GM21367 (cell line): Measurements from ENCODE around the gene ATP4A.

Source experiments
- ATAC-seq: cut with Tn5 transposase; IDR thresholded peaks from one replicate; pipeline ENCODE4 v1.9.1; 2021; ENCODE audit not compliant: unreplicated experiment

The ATP4A gene

GRCh38 chr19:35528218-35529038 lies 35.0 kb downstream of the ATP4A start, which contains the start of gene SBSN:
TSS of gene SBSN (minus strand) at chr19:35528311. CDS start at chr19:35528281, 30 bp downstream.
- ATAC-seq: no peak

- no peak for ATAC-seq
These were observed 37.6 kb downstream of the ATP4A start for GRCh38 chr19:35525873-35526272.

GRCh38 chr19:35524181-35524837 lies 39.1 kb downstream of the ATP4A start:
- ATAC-seq: no peak

GRCh38 chr19:35522745-35523327 lies 40.6 kb downstream of the ATP4A start:
- ATAC-seq: no peak

GRCh38 chr19:35521124-35521743 lies 42.2 kb downstream of the ATP4A start:
- no peak for ATAC-seq

GRCh38 chr19:35519291-35519690 lies 44.2 kb downstream of the ATP4A start:
- ATAC-seq: no peak

- ATAC-seq: no peak
These were observed 45.1 kb downstream of the ATP4A start for GRCh38 chr19:35518313-35518712.

- no peak for ATAC-seq
These were observed 46.1 kb downstream of the ATP4A start for GRCh38 chr19:35517342-35517741.

- ATAC-seq: no peak
These were observed 47.1 kb downstream of the ATP4A start for GRCh38 chr19:35516310-35516709.

GRCh38 chr19:35514282-35514809 lies 49.1 kb downstream of the ATP4A start:
- ATAC-seq: no peak

GRCh38 chr19:35513628-35514281 lies 49.7 kb downstream of the ATP4A start, which contains the start of gene DMKN:
TSS of gene DMKN (minus strand) at chr19:35513649. CDS start at chr19:35513475, 174 bp downstream.
- ATAC-seq: no peak

- ATAC-seq: no peak
These were observed 50.4 kb downstream of the ATP4A start for GRCh38 chr19:35512831-35513627.

- no peak for ATAC-seq
These were observed 52.1 kb downstream of the ATP4A start for GRCh38 chr19:35511337-35511736.

GRCh38 chr19:35510626-35510964 lies 52.9 kb downstream of the ATP4A start:
- ATAC-seq: no peak

- no peak for ATAC-seq
These were observed 53.4 kb downstream of the ATP4A start for GRCh38 chr19:35509861-35510625.

GRCh38 chr19:35509018-35509652 lies 54.3 kb downstream of the ATP4A start:
- ATAC-seq: no peak

GRCh38 chr19:35508129-35508528 lies 55.3 kb downstream of the ATP4A start:
- no peak for ATAC-seq

GRCh38 chr19:35507561-35507960 lies 55.9 kb downstream of the ATP4A start:
- ATAC-seq: no peak

GRCh38 chr19:35506011-35506410 lies 57.4 kb downstream of the ATP4A start:
- no peak for ATAC-seq
